Activated naive CD8-positive, alpha-beta T cell treated with anti-CD3 and anti-CD28 coated beads for 36 hours (primary cell): Measurements from ENCODE around the gene MSI2. TPM values are rescaled to one million over a fixed set of nuclear protein-coding genes. Genes with fewer than 3 reads are reported as not detected.

Experiments
- DNase-seq: peaks from one replicate; pipeline ENCODE4 v3.0.0; 2021
- H3K27ac Mint-ChIP-seq: one replicate; pipeline ENCODE4 v1.8.0; 2022; ENCODE audit warnings: mild to moderate bottlenecking, moderate library complexity, mixed read lengths
- H3K27me3 Mint-ChIP-seq: one replicate; pipeline ENCODE4 v1.8.0; 2022; ENCODE audit warnings: mild to moderate bottlenecking, mixed read lengths
- H3K36me3 Mint-ChIP-seq: one replicate; pipeline ENCODE4 v1.8.0; 2021; ENCODE audit warnings: mild to moderate bottlenecking, mixed read lengths
- H3K4me1 Mint-ChIP-seq: one replicate; pipeline ENCODE4 v1.8.0; 2021; ENCODE audit warnings: mixed read lengths
- H3K4me3 Mint-ChIP-seq: one replicate; pipeline ENCODE4 v1.8.0; 2022; ENCODE audit warnings: mild to moderate bottlenecking, moderate library complexity, mixed read lengths
- H3K9me3 Mint-ChIP-seq: one replicate; pipeline ENCODE4 v1.8.0; 2022; ENCODE audit warnings: mixed read lengths
- total RNA-seq, 2 experiments: library from RNA; stranded (reverse); gene quantifications; one replicate each; pipeline ENCODE4 v1.2.3, GENCODE V29; 2021

The MSI2 gene
- total RNA-seq, 2 experiments from 2014 or later = 48.0 to 49.4 TPM

DNA sequence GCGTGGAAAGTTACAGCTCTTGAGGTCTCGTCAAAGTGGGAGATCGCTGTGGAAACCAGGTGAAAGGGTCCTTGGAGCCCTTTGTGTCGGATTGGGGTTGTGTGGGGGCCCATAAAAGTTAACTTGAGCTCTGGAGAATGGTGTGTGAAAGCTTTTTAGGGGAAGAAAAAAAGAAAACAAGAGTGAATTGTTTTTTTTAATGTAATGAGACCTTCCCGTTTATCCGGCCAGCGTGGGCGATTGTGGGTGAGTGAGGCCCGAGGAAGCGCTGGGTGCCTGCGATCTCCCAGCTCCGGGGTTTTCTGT, 150.6 kb downstream of the MSI2 start:
- DNase-seq = peak; percentile 10
- Mint-ChIP-seq H3K27me3 (no peaks in the 10 kb centered on the region), H3K36me3 (peaks cover 10% of the 10 kb centered on the region), H3K9me3 (no peaks in the 10 kb centered on the region), H3K27ac (peak overlapping the region; percentile 38), H3K4me3 (peak overlapping the region; percentile 1), H3K4me1 (peaks cover 44% of the 10 kb centered on the region)

DNA sequence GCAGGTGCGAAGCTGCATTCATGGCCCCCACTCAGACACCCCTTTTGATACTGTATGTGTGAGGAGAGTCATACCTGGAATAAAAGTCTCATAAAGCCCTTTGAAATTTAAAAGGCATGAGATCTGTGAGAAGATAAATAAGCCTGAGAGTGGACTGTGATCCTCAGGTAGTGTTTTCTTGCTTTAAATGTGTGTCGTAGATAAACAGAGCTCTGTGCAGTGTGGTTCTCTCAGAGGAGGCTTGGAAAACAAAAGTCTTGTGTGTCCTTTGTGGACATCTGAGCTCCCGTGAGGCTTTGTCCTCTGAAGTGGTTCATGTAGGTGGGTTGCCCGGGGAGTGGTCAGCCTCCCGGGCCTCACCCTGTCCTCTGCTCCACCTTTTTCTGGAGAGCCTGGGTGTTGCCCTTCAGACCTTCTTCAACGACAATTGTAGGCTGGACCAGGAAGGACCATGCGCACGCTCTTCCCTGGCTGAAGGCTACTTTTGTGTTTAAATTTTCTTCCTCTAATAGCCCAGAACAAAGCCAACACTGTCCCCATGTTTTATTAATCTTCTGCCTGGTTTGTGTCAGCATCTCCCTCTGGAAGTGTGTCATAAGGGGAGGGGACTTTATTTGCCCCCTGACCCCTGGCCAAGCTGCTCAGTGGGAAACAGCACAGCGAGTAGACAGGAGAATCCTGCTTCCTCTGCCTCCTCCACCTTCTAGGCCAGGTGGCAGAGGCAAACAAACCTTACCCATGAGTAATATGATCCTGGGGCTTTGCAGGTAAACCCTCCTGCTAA, 151.2 kb downstream of the MSI2 start:
- Mint-ChIP-seq H3K9me3 (no peaks in the 10 kb centered on the region), H3K27ac (peak overlapping the region; percentile 38), H3K27me3 (no peaks in the 10 kb centered on the region), H3K4me3 (peak overlapping the region; percentile 1), H3K4me1 (peaks cover 44% of the 10 kb centered on the region), H3K36me3 (peaks cover 10% of the 10 kb centered on the region)
- no peak for DNase-seq

- Mint-ChIP-seq H3K27ac (peak overlapping the region; percentile 34), H3K36me3 (peaks cover 8% of the 10 kb centered on the region), H3K9me3 (no peaks in the 10 kb centered on the region), H3K27me3 (no peaks in the 10 kb centered on the region), H3K4me3 (no peak overlapping the region), H3K4me1 (peaks cover 47% of the 10 kb centered on the region)
- peak; percentile 22 for DNase-seq
These were observed 151.9 kb downstream of the MSI2 start for GRCh38 chr17:57408071-57408811.

- no peaks in the 10 kb centered on the region for H3K27me3 Mint-ChIP-seq
- peaks cover 9% of the 10 kb centered on the region for H3K36me3 Mint-ChIP-seq
- H3K27ac Mint-ChIP-seq = no peak overlapping the region
- DNase-seq = no peak
- H3K9me3 Mint-ChIP-seq = no peaks in the 10 kb centered on the region
- H3K4me1 Mint-ChIP-seq = peaks cover 44% of the 10 kb centered on the region
- H3K4me3 Mint-ChIP-seq = no peak overlapping the region
These were observed 153.8 kb downstream of the MSI2 start for GRCh38 chr17:57410169-57410568.

- H3K27ac Mint-ChIP-seq = no peak overlapping the region
- H3K9me3 Mint-ChIP-seq = peaks cover 1% of the 10 kb centered on the region
- DNase-seq = no peak
- H3K4me3 Mint-ChIP-seq = no peak overlapping the region
- peaks cover 35% of the 10 kb centered on the region for H3K4me1 Mint-ChIP-seq
- H3K27me3 Mint-ChIP-seq = no peaks in the 10 kb centered on the region
- peaks cover 18% of the 10 kb centered on the region for H3K36me3 Mint-ChIP-seq
These were observed 156.3 kb downstream of the MSI2 start for GRCh38 chr17:57412520-57413096.

DNA sequence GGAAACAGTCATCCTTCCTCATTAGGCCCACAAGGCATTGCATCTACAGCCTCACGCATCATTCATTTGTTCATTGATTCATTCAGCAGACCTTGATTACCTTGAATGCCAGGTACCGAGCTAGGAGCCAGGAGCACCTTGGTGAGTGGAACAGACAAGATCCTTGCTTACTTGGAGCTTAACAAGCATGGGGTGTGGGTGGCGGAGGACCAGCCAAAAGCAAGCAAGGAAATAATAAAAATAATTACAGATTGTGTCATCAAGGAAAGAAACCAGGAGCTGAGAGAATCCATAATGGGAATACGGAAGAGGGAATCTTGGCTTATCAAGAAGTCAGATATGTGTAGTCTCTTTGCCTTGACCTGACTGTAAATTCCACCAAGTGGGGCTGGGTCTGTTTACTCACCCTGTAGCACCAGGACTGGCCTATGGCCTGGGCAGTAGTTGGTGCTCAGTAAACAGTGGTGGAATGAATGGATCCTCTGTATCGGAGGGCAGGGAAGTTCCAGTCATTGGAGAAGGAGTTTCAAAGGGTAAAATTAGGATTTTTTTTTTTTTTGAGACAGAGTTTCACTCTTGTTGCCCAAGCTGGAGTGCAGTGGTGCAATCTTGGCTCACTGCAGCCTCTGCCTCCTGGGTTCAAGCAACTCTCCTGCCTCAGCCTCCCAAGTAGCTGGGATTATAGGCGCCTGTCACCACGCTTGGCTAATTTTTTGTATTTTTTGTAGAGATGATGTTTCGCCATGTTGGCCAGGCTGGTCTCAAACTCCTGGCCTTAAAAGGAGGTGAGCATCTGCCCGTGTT, 157.7 kb downstream of the MSI2 start:
- no peaks in the 10 kb centered on the region for H3K27me3 Mint-ChIP-seq
- H3K27ac Mint-ChIP-seq = no peak overlapping the region
- peaks cover 1% of the 10 kb centered on the region for H3K9me3 Mint-ChIP-seq
- H3K4me1 Mint-ChIP-seq = peaks cover 23% of the 10 kb centered on the region
- peaks cover 18% of the 10 kb centered on the region for H3K36me3 Mint-ChIP-seq
- DNase-seq = no peak
- H3K4me3 Mint-ChIP-seq = no peak overlapping the region

GRCh38 chr17:57415751-57416207, 159.5 kb downstream of the MSI2 start:
- Mint-ChIP-seq H3K4me3 (no peak overlapping the region), H3K27me3 (no peaks in the 10 kb centered on the region), H3K36me3 (peaks cover 18% of the 10 kb centered on the region), H3K27ac (no peak overlapping the region), H3K9me3 (peaks cover 1% of the 10 kb centered on the region), H3K4me1 (peaks cover 12% of the 10 kb centered on the region)
- DNase-seq = no peak

- DNase-seq = no peak
- Mint-ChIP-seq H3K36me3 (peaks cover 21% of the 10 kb centered on the region), H3K9me3 (peaks cover 1% of the 10 kb centered on the region), H3K27me3 (no peaks in the 10 kb centered on the region), H3K27ac (no peak overlapping the region), H3K4me1 (peaks cover 12% of the 10 kb centered on the region), H3K4me3 (no peak overlapping the region)
These were observed 160.0 kb downstream of the MSI2 start for GRCh38 chr17:57416369-57416768.

- Mint-ChIP-seq H3K27ac (no peak overlapping the region), H3K4me1 (peaks cover 15% of the 10 kb centered on the region), H3K27me3 (no peaks in the 10 kb centered on the region), H3K9me3 (peaks cover 1% of the 10 kb centered on the region), H3K36me3 (peaks cover 27% of the 10 kb centered on the region), H3K4me3 (no peak overlapping the region)
- no peak for DNase-seq
These were observed 161.6 kb downstream of the MSI2 start for GRCh38 chr17:57417956-57418355.

GRCh38 chr17:57418463-57419246, 162.3 kb downstream of the MSI2 start:
- no peak for DNase-seq
- H3K27ac Mint-ChIP-seq = no peak overlapping the region
- no peaks in the 10 kb centered on the region for H3K27me3 Mint-ChIP-seq
- H3K4me1 Mint-ChIP-seq = peaks cover 20% of the 10 kb centered on the region
- H3K9me3 Mint-ChIP-seq = peaks cover 1% of the 10 kb centered on the region
- H3K36me3 Mint-ChIP-seq = peaks cover 30% of the 10 kb centered on the region
- H3K4me3 Mint-ChIP-seq = no peak overlapping the region

GRCh38 chr17:57419940-57420550, 163.7 kb downstream of the MSI2 start:
- no peak overlapping the region for H3K4me3 Mint-ChIP-seq
- peaks cover 28% of the 10 kb centered on the region for H3K36me3 Mint-ChIP-seq
- no peak for DNase-seq
- peaks cover 1% of the 10 kb centered on the region for H3K9me3 Mint-ChIP-seq
- peaks cover 30% of the 10 kb centered on the region for H3K4me1 Mint-ChIP-seq
- no peak overlapping the region for H3K27ac Mint-ChIP-seq
- no peaks in the 10 kb centered on the region for H3K27me3 Mint-ChIP-seq

DNA sequence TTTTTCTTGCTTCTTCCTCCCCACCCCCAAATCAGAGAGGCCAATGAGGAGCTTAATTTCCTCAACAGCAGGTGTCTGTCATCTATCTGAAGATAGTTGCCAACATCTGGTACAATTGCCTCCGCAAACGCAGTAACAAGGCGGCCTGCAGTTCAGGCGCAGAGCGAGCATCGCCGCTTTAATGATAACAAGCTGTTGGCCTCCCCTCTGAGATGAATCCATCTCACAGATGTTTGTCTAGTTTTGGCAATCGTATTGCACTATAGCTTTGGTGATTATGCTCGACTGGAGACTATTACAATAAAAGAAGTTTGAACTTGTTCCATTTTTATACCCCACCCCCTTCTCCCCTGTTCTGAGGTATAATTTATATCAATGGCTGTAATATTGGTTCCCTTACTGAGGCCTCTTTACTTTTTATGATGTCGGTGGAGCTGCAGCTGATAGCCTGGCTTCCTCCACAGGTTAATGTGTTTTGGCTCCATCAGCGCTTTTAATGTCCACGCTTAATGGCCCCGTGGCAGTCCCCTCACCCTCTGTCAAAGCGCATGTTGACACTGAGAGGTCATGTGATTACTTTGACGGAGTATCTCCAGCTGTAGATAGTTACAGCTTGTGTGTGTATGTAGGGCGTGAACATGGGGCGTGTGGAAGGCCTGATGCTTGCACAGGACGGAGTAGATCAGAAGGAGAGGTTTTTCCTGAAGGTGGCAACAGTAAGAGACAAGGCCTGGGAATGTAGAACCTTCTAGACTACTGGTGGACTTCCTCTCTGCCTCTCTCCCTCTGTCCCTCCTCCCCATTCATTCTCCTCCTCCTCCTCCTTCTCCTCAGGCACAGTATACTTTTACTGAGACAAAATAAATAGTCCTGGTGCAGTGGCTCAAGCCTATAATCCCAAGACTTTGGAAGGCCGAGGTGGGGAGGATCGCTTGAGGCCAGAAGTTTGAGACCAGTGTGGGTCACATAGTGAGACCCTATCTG, 164.7 kb downstream of the MSI2 start:
- Mint-ChIP-seq H3K9me3 (peaks cover 1% of the 10 kb centered on the region), H3K27me3 (no peaks in the 10 kb centered on the region), H3K4me1 (peaks cover 34% of the 10 kb centered on the region), H3K27ac (no peak overlapping the region), H3K4me3 (no peak overlapping the region), H3K36me3 (peaks cover 24% of the 10 kb centered on the region)
- no peak for DNase-seq

DNA sequence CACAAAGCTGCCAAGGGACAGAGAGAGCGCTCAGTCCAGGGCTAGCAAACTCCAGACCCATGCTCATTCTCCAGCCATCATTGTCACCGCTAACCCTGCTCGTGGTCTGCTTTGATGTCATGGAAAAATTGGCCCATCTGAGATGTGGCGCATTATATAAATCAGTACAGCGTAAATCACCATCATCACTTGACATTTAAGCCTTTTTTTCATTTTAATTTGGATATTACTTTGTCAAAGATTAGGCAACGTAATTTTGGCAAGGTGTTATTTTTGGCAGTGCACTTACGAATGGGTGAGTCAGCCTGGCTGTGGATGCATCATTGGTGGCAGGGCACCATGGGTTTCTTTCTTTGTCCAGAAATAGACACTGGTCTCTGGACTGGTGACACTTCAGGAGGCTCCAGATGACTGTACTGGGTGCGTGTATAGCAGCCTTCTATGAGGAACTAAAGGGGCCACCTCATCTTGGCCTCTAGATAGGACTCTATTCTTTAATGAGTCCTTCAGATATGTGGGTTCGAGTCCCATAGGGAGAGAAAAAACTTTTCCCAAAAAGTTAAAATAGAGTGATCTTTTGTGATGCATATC, 166.3 kb downstream of the MSI2 start:
- Mint-ChIP-seq H3K4me1 (peaks cover 40% of the 10 kb centered on the region), H3K27ac (no peak overlapping the region), H3K4me3 (no peak overlapping the region), H3K27me3 (no peaks in the 10 kb centered on the region), H3K36me3 (peaks cover 18% of the 10 kb centered on the region), H3K9me3 (no peaks in the 10 kb centered on the region)
- no peak for DNase-seq
